ENCODE measurements around the gene TRPV6. TPM values are rescaled to one million over a fixed set of nuclear protein-coding genes. Genes with fewer than 3 reads are reported as not detected.

Gene TRPV6
- total RNA-seq, 6 experiments from 2014 or later: 0.06 to 1.5 (median 0.75) TPM

GRCh38 chr7:142896151-142896550 is 10.6 kb upstream of the TRPV6 start:
- intact Hi-C loops (cut with DNase I): no loop called here
- DNase-seq (peak in 1 of 3 donors; percentile 1), ATAC-seq (no peak)
- no peaks in the 10 kb centered on the region for H3K27me3 ChIP-seq
- TF ChIP-seq, protein P1, sequence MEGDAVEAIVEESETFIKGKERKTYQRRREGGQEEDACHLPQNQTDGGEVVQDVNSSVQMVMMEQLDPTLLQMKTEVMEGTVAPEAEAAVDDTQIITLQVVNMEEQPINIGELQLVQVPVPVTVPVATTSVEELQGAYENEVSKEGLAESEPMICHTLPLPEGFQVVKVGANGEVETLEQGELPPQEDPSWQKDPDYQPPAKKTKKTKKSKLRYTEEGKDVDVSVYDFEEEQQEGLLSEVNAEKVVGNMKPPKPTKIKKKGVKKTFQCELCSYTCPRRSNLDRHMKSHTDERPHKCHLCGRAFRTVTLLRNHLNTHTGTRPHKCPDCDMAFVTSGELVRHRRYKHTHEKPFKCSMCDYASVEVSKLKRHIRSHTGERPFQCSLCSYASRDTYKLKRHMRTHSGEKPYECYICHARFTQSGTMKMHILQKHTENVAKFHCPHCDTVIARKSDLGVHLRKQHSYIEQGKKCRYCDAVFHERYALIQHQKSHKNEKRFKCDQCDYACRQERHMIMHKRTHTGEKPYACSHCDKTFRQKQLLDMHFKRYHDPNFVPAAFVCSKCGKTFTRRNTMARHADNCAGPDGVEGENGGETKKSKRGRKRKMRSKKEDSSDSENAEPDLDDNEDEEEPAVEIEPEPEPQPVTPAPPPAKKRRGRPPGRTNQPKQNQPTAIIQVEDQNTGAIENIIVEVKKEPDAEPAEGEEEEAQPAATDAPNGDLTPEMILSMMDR (IDR thresholded peaks at IDR 0.05): no peak
- no peak for TF ChIP-seq POLR2A (IDR thresholded peaks at IDR 0.05)
- WGBS (ENCODE audit: insufficient coverage, low coverage, low lambda C conversion rate, missing lambda C conversion rate): 78% methylated on average over 3 of the region's 3 CpGs
- H3K4me1 ChIP-seq: no peaks in the 10 kb centered on the region
- H3K9me3 ChIP-seq: no peaks in the 10 kb centered on the region
- no peak overlapping the region for H3K4me3 ChIP-seq
- H3K27ac ChIP-seq: no peak overlapping the region
- H3K36me3 ChIP-seq: no peaks in the 10 kb centered on the region

DNA sequence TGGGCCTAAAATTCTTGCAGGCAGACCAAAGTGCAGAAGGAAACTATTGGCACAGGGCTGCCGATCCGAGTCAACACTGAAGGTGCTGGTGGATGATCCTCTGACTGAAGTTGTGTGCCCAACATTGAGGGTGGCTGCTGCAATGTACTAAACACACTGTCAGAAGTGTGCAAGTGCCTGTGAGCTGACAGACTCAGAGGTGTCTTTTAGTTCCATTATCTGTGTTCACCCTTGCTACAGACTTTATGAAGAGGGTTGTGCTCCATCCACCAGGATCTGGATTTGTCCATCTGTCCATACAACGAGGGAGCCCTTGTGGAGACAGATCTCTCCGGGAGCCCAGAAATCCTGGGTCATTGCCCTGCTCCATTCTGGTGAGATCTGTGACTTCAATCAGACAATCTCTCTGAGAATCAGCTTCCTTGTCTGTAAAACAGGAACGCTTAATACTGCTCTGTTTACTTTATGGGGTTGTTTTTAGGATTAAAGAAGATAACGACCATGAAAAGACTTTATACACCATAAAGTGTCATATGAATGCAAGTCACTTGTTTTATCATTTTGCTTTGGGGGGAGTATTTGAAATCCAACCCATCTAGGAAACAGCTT is 9.5 kb upstream of the TRPV6 start:
- Histone ChIP-seq H3K4me1 (no peaks in the 10 kb centered on the region), H3K4me3 (no peak overlapping the region), H3K36me3 (no peaks in the 10 kb centered on the region), H3K27me3 (no peaks in the 10 kb centered on the region), H3K9me3 (no peaks in the 10 kb centered on the region), H3K27ac (no peak overlapping the region)
- intact Hi-C loops (cut with DNase I): no loop called here
- TF ChIP-seq, protein P1 (IDR thresholded peaks at IDR 0.05): no peak
- TF ChIP-seq POLR2A (IDR thresholded peaks at IDR 0.05): no peak
- ATAC-seq: no peak
- DNase-seq: peak in 1 of 3 donors; percentile 14
- WGBS (ENCODE audit: insufficient coverage, low coverage, low lambda C conversion rate, missing lambda C conversion rate): 50% methylated on average over 4 of the region's 6 CpGs

DNA sequence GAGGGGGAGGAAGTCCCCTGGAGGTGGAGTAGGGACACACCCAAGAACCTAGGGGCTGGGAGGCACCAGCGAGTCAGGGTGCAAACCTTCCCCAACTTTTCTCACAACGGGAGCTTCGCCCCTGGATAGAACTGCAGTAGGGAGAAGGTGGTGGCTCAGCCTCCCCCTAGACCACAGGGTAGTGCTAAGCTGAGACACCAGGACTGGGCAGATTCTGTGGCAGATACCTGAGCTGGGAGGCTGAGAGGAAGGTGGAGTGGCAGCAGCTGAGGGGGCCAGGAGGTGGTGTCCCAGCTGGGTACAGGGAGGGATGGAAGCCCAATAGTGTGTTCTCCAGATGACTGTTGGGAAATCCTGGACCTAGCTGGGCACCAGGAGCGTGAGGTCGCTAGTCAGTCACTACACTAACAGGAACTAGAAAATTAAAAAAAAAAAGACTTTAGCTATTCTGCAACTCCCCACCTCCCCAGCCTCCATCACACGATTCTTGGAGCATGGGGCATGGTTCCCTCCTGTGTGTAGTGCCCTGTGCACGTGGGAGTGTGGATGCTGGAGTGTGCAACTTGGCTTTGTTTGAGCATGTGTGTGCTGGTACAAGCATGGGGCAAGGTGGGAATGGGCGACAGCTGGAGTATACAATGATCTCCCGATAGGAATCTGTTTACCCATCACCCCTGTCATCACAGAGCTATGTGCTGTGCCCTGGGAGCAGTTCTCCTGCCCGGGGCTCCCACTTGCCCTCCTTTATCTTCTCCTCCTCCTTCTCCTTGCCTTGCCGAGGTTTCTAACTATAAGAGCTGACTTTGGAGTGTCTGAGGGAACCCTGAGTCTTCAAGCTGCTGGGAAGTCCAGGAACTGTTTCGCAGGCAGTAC is 8.8 kb upstream of the TRPV6 start:
- 57% methylated on average over 10 of the region's 12 CpGs for WGBS (ENCODE audit: insufficient coverage, low coverage, low lambda C conversion rate, missing lambda C conversion rate)
- DNase-seq: peak in 1 of 3 donors; percentile 32

DNA sequence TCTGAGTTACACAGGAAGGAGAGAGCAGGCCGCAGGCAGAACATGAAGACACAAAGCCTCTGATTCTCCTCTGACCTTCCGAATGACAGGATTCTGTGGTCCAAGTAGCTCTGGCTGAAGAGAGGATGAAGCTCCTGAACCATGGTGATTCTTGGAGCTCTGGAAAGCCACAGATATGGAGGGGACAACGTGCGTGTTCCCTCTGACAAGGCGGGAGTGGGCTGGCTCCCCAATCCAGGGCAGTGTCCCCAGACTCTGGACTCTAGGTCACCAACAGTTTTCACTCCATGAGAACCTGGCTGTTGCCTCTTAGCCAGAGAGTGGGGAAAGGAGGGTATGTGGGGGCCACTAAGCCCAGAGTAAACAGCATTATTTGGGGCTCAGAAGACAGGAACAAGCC is 7.4 kb upstream of the TRPV6 start:
- no peaks in the 10 kb centered on the region for H3K4me1 ChIP-seq
- WGBS (ENCODE audit: insufficient coverage, low coverage, low lambda C conversion rate, missing lambda C conversion rate): 60% methylated on average over 1 of the region's 5 CpGs
- H3K27me3 ChIP-seq: no peaks in the 10 kb centered on the region
- no peak overlapping the region for H3K27ac ChIP-seq
- DNase-seq (peak in 1 of 3 donors; percentile 15), ATAC-seq (no peak)
- H3K9me3 ChIP-seq: no peaks in the 10 kb centered on the region
- no peak overlapping the region for H3K4me3 ChIP-seq
- intact Hi-C loops (cut with DNase I): no loop called here
- TF ChIP-seq, protein P1 (IDR thresholded peaks at IDR 0.05): no peak
- TF ChIP-seq POLR2A (IDR thresholded peaks at IDR 0.05): no peak
- H3K36me3 ChIP-seq: no peaks in the 10 kb centered on the region

More for the DNA sequence above, 8.8 kb upstream of the TRPV6 start:
- H3K27ac ChIP-seq: no peak overlapping the region
- TF ChIP-seq, protein P1 (IDR thresholded peaks at IDR 0.05): no peak
- no peak for TF ChIP-seq POLR2A (IDR thresholded peaks at IDR 0.05)
- H3K4me3 ChIP-seq: no peak overlapping the region
- ATAC-seq: peak in 1 of 4 donors; percentile 12
- intact Hi-C loops (cut with DNase I): no loop called here
- H3K9me3 ChIP-seq: no peaks in the 10 kb centered on the region
- no peaks in the 10 kb centered on the region for H3K4me1 ChIP-seq
- H3K36me3 ChIP-seq: no peaks in the 10 kb centered on the region
- H3K27me3 ChIP-seq: no peaks in the 10 kb centered on the region
